PC-9 (cell line): ENCODE results near the gene EDARADD. TPM values are rescaled to one million over a fixed set of nuclear protein-coding genes. Genes with fewer than 3 reads are reported as not detected.

Experiments
- BruUV-seq: library from RNA; stranded (reverse); fragments of 400-500 nt; replicated peaks from 2 replicates; lab custom pipeline; 2021; lab: Mats Ljungman, UMichigan
- CTCF ChIA-PET: fragments of 300-600 bp; sonication (Branson Sonifier 250); formaldehyde crosslinking; loops from one replicate; lab custom pipeline; 2022; ENCODE audit warnings: antibody characterized with exemption; lab: Charles Lee
- POLR2A ChIA-PET: fragments of 300-600 bp; sonication (Branson Sonifier 250); formaldehyde crosslinking; loops from one replicate; lab custom pipeline; 2022; ENCODE audit warnings: antibody characterized with exemption; ENCODE audit not compliant: unreplicated experiment; lab: Charles Lee
- DNase-seq, 2 experiments: peaks; one replicate each; pipeline versions ENCODE4 v3.0.0 to v3.0.0-alpha.2; 2015 to 2022; ENCODE audit warnings: mixed read lengths in 1 of 2
- H2AFZ ChIP-seq: fragments of 200-600 bp; sonication (generic); 2 replicates; pipeline ENCODE4 v1.8.1; 2017; ENCODE audit warnings: antibody characterized with exemption
- H3F3A ChIP-seq: fragments of 200-600 bp; sonication (generic); 2 replicates; pipeline ENCODE4 v1.8.1; 2017; ENCODE audit warnings: antibody characterized with exemption, mild to moderate bottlenecking, low read depth; ENCODE audit not compliant: insufficient read depth
- H3K27ac ChIP-seq: fragments of 200-600 bp; sonication (generic); 2 replicates; pipeline ENCODE4 v1.6.1; 2016; ENCODE audit warnings: mixed run types
- H3K27me3 ChIP-seq: fragments of 200-600 bp; sonication (generic); 2 replicates; pipeline ENCODE4 v1.6.1; 2016; ENCODE audit warnings: low read depth, mixed run types; ENCODE audit not compliant: insufficient read depth
- H3K36me3 ChIP-seq: fragments of 200-600 bp; sonication (generic); 2 replicates; pipeline ENCODE4 v1.6.1; 2016; ENCODE audit warnings: low read depth, mixed run types
- H3K4me1 ChIP-seq: fragments of 200-600 bp; sonication (generic); replicated peaks from 2 replicates; pipeline ENCODE4 v1.6.1; 2016; ENCODE audit warnings: mixed run types; ENCODE audit not compliant: insufficient read depth
- H3K4me2 ChIP-seq: fragments of 200-600 bp; sonication (generic); 2 replicates; pipeline ENCODE4 v1.6.1; 2017; ENCODE audit warnings: mixed run types
- H3K4me3 ChIP-seq: fragments of 200-600 bp; sonication (generic); 2 replicates; pipeline ENCODE4 v1.6.1; 2016; ENCODE audit warnings: mixed run types
- H3K79me2 ChIP-seq: fragments of 200-600 bp; sonication (generic); 2 replicates; pipeline ENCODE4 v1.6.1; 2017; ENCODE audit warnings: low read depth, mixed run types
- H3K9me2 ChIP-seq: fragments of 200-600 bp; sonication (generic); 2 replicates; pipeline ENCODE4 v1.8.1; 2017; ENCODE audit warnings: mild to moderate bottlenecking; ENCODE audit not compliant: insufficient read depth
- H3K9me3 ChIP-seq: fragments of 200-600 bp; sonication (generic); 2 replicates; pipeline ENCODE4 v1.8.1; 2016; ENCODE audit warnings: low read depth; ENCODE audit not compliant: insufficient read depth
- H4K20me1 ChIP-seq: fragments of 200-600 bp; sonication (generic); 2 replicates; pipeline ENCODE4 v1.8.1; 2017; ENCODE audit not compliant: insufficient read depth
- CTCF ChIP-seq: fragments of 200-600 bp; sonication (generic); conservative IDR thresholded peaks from 2 replicates; pipeline ENCODE4 v1.6.1; 2017; ENCODE audit warnings: mixed run types, antibody characterized with exemption, mild to moderate bottlenecking, moderate library complexity
- EZH2 ChIP-seq: fragments of 200-600 bp; sonication (generic); IDR thresholded peaks from 2 replicates; pipeline ENCODE4 v1.8.0; 2017; ENCODE audit warnings: antibody characterized with exemption, low read depth
- intact Hi-C: fragments of 100-400 bp; cut with micrococcal nuclease; formaldehyde crosslinking; loops from one replicate; pipeline ENCODE4 v1.10.0; 2022; ENCODE audit not compliant: unreplicated experiment
- total RNA-seq: library from RNA; stranded (reverse); gene quantifications from 2 replicates; pipeline ENCODE4 v1.2.3, GENCODE V29; 2021

Gene EDARADD
- total RNA-seq, 1 experiment from 2014 or later = not detected

- no peaks in the 10 kb centered on the region for H3K36me3 ChIP-seq
- H2AFZ ChIP-seq = no peak overlapping the region
- H3K4me1 ChIP-seq = peaks cover 39% of the 10 kb centered on the region
- TF ChIP-seq EZH2 (no peak), CTCF (no peak)
- H3K27me3 ChIP-seq = no peaks in the 10 kb centered on the region
- H3K9me2 ChIP-seq = no peaks in the 10 kb centered on the region
- ChIA-PET CTCF (no interaction called here), POLR2A (no interaction called here)
- no peak for DNase-seq
- H3F3A ChIP-seq = peaks cover 35% of the 10 kb centered on the region
- no TSS peak for BruUV-seq
- no peak overlapping the region for H3K4me2 ChIP-seq
- no peaks in the 10 kb centered on the region for H4K20me1 ChIP-seq
- H3K79me2 ChIP-seq = no peaks in the 10 kb centered on the region
- intact Hi-C loops = no loop called here
- H3K9me3 ChIP-seq = no peaks in the 10 kb centered on the region
- no peak overlapping the region for H3K27ac ChIP-seq
- no peak overlapping the region for H3K4me3 ChIP-seq
Observed at GRCh38 chr1:236511735-236512418, 117.8 kb downstream of the EDARADD start.

- CTCF ChIA-PET = no interaction called here
- peak overlapping the region; percentile 81 for H3K4me2 ChIP-seq
- peak in 1 of 2 experiments; percentile 88 for DNase-seq
Observed at GRCh38 chr1:236514703-236515442, 120.8 kb downstream of the EDARADD start.

More at GRCh38 chr1:236514703-236515442, 120.8 kb downstream of the EDARADD start:
- POLR2A ChIA-PET = interaction anchor here (1.0 kb wide), 1 partner anchor 12 kb away, joined by 3 read pairs; no protein-coding TSS in a partner anchor
- no peaks in the 10 kb centered on the region for H3K9me2 ChIP-seq
- no peaks in the 10 kb centered on the region for H3K79me2 ChIP-seq
- H3K36me3 ChIP-seq = no peaks in the 10 kb centered on the region
- no TSS peak for BruUV-seq
- no peak overlapping the region for H2AFZ ChIP-seq
- no peaks in the 10 kb centered on the region for H3K9me3 ChIP-seq
- no peaks in the 10 kb centered on the region for H4K20me1 ChIP-seq
- no peaks in the 10 kb centered on the region for H3K27me3 ChIP-seq
- peak overlapping the region; percentile 93 for H3K27ac ChIP-seq
- TF ChIP-seq CTCF (no peak), EZH2 (no peak)
- intact Hi-C loops = no loop called here
- H3K4me3 ChIP-seq = no peak overlapping the region
- H3F3A ChIP-seq = peaks cover 43% of the 10 kb centered on the region
- peaks cover 50% of the 10 kb centered on the region for H3K4me1 ChIP-seq
